CD4-positive, alpha-beta T cell treated with Interleukin-15 for 4 hours (primary cell): ENCODE data around the gene NFATC1.
A peak's percentile ranks its signal among the peaks of the same experiment; 100 is the strongest.

Experiments used
- DNase-seq: peaks from one replicate; pipeline ENCODE4 v3.0.0-alpha.2; 2020; ENCODE audit warnings: low spot score

The NFATC1 gene

DNA sequence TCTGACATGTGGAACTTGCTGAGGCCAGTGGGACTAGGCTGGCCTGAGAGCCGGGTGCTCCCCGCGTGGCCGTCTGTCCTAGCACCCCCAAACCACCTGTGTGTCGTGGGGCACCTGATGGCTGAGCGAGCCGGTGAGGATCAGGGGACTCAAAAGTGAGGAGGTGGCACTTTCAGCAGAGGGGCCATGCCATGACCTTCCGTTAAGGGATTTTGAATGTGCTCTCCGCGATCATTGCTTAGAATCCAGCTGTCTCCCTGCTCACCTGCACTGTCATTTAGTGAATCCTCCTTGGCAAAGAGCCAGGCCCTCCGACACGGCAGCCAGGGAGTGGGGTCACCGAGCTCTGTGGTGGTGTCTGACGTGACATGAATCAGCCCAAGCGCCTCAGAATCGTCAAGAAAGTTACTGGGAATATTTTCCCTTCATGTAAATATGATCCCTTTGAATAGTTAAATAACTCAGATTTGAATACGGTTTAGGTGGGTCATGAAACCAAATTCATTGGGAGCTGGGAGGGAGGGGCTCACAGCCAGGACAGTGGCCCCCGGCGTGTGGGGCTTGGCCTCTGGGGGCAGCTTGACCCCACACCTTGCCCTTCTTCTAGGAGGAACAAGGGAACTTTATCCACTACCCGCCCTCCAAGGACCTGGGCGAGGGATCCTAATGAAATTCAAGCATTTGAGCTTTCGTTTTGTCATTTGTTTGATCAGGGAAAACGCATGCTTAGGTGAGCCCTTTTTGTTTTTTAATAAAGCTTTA lies 9.5 kb downstream of the NFATC1 start:
- DNase-seq, result peak; percentile 35

GRCh38 chr18:79405781-79406575 lies 10.2 kb downstream of the NFATC1 start:
- peak; percentile 86 for DNase-seq

- no peak for DNase-seq
Observed at GRCh38 chr18:79406708-79407107, 11.0 kb downstream of the NFATC1 start.

GRCh38 chr18:79409313-79409712 lies 13.6 kb downstream of the NFATC1 start:
- no peak for DNase-seq

DNA sequence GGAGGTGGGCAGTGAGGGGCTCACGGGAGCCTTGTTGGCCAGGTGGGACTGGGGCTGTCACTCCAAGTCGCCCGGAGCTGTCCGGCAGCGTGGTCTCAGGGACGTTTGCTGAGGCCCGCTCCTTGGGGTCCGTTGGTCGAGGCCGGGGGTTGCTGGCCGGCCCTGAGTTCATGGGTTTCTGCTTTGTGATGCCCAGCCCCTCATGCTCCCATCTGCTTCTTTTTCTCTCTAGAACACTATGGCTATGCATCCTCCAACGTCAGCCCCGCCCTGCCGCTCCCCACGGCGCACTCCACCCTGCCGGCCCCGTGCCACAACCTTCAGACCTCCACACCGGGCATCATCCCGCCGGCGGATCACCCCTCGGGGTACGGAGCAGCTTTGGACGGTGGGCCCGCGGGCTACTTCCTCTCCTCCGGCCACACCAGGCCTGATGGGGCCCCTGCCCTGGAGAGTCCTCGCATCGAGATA lies 14.5 kb downstream of the NFATC1 start:
- no peak for DNase-seq

DNA sequence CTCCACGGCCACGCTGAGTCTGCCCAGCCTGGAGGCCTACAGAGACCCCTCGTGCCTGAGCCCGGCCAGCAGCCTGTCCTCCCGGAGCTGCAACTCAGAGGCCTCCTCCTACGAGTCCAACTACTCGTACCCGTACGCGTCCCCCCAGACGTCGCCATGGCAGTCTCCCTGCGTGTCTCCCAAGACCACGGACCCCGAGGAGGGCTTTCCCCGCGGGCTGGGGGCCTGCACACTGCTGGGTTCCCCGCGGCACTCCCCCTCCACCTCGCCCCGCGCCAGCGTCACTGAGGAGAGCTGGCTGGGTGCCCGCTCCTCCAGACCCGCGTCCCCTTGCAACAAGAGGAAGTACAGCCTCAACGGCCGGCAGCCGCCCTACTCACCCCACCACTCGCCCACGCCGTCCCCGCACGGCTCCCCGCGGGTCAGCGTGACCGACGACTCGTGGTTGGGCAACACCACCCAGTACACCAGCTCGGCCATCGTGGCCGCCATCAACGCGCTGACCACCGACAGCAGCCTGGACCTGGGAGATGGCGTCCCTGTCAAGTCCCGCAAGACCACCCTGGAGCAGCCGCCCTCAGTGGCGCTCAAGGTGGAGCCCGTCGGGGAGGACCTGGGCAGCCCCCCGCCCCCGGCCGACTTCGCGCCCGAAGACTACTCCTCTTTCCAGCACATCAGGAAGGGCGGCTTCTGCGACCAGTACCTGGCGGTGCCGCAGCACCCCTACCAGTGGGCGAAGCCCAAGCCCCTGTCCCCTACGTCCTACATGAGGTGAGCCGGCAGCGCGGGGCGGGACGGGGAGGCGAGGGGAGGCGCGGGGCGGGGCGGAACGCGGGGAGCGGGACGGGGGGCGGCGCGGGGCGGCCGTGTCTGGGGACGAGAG lies 15.2 kb downstream of the NFATC1 start:
- no peak for DNase-seq

- DNase-seq, result no peak
Observed at GRCh38 chr18:79411614-79412526, 16.1 kb downstream of the NFATC1 start.

DNA sequence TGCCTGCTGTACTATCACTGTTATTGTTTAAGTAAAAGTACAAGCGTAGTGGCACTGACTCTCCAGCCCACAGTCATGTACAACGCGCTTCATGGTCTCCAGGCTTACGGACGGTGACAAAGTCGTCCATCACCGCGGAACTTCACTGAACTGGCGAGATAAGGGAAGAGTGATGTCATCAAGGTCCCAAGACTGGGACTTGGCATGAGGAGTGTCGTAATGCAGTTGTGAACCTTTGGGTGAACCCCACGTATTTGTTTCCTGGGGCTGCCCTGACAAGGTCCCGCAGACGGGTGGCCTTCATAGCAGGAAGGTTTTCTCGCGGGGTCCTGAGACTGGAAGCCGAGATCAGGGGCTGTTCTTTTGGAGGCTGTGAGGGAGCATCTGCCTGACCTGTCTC lies 17.3 kb downstream of the NFATC1 start:
- no peak for DNase-seq

DNA sequence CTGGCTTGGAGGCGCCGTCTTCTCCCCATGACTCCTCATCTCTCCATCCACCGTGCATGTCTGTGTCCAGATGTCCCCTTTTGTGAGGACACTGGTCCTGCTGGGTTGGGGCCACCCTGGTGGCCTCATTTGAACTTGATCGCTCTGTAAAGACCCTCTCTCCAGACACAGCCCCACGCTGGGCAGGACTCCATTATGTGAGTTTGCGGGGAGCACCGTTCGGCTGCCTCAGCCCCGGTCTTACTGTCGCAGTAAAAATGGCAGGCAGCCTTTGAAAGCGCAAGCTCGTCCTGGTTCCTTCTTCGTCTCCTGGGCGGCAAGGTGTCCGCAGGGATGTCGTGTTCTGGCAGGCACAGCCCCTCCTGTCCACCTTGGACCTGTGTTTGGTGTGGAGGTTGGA lies 17.7 kb downstream of the NFATC1 start:
- no peak for DNase-seq

DNA sequence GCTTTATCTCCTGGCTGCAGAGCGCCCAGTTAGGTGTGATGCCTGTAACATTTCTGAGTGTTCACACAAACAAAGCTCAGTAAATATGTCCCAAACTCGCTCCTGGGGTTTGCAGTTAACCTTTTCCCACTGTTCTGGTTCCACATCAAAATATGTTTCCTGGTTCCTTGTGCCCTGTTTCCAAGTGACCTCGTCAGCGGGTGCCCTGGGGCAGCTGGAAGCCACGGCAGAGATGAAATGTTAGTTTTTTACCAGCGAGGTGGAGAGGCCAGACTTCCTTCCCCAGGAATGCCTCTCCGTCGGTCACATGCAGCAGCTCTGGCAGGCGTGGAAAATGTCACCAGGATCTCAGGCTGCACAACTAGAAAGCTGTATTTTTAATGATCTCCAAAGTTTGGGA lies 18.2 kb downstream of the NFATC1 start:
- no peak for DNase-seq

GRCh38 chr18:79416022-79416676 lies 20.4 kb downstream of the NFATC1 start:
- no peak for DNase-seq

DNA sequence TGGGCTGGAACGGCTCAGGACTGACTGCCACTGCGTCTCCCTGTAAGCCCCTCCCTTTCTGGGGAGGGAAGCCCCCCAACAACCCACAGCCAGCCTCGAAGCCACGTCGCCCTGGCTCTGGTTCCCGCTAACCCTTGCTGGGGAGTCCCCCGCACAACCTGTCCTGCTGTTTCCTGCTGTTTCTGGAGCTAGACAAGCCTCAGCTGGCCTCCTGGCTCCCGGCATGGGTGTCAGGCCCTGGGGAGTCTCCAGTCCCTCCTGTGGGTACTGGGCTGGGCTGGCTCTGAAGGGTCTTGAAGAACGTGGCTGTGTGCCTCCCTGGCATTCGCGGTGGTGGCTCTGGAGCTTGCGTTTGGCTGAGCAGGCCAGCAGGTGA lies 20.9 kb downstream of the NFATC1 start:
- no peak for DNase-seq

DNA sequence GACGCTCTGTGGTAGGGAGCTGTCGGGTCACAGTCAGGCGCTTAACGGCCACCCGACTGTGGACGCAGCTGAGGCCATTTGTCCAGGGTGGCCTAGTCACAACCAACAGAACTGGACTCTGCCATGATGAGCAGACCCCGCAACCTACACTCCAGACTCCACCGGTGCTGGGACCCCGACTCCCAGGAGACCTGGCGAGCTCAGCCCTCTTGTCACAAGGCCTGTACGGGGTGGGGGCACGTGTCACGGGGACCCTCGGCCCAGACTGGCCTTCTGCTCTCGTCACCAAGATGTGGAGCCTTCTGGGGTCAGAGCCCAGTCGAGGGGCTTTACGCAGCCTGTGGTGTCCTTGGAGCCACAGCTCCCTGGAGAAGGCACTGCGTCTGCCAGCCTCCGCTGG lies 22.5 kb downstream of the NFATC1 start:
- no peak for DNase-seq

- no peak for DNase-seq
Observed at GRCh38 chr18:79418642-79419041, 22.9 kb downstream of the NFATC1 start.

- no peak for DNase-seq
Observed at GRCh38 chr18:79420033-79420745, 24.5 kb downstream of the NFATC1 start.

- DNase-seq, result no peak
Observed at GRCh38 chr18:79421275-79421857, 25.6 kb downstream of the NFATC1 start.

DNA sequence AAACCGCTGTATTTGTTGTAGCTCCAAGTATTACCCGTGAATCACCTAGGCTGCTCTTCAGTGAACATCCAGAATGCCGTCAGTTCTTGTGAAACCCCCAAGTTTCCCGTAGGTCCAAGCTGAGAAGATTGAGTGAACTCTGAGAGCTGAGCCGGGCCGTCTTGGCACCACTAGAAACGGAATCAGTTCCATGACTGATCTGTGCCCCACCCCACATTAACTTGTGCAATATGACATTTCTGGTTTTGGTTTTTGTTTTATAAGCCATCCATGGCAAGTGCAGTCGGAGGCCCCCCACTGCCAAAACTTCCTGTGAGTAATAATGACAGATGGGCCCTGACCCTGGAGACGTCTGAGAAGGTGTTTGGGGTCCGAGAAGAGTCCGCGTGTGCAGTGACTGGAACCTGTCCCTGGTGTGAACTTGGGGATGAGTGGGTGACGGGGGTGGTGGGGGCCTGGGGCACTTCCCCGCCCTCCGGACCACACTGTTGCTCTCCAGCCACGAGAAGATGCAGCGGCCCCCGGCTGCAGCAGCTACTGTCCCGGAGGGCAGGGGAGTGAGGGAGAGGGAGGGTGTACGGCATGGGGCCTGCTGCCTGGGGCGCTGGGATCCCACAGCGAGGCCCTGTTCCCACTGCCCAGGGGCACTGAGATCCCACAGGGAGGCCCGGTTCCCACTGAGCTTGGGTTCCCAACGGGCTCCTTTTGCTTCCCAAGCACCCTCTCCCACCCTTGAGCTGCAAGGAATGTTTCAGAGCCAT lies 26.5 kb downstream of the NFATC1 start:
- DNase-seq, result no peak

DNA sequence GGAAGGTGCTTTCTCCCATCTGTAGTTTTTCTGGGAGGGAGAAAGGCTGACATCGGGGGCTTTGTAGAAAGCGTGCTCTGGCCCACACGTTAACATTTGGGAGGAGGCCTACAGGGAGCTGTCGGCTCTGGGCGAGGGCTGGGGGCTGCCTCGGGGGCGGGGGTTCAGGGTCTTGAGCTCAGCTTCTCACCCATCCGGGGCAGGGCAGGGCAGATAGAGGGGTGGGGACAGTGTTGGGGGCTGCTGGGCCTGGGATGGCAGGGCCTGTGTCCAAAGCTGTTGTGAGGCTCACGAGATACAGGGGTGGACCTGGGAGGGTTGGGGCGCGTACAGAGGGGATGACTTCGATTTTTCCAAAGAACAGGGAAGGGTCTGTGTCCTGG lies 27.0 kb downstream of the NFATC1 start:
- DNase-seq, result no peak
